HepG2 (cell line): ENCODE measurements around the gene C11orf54. TPM values are rescaled to one million over a fixed set of nuclear protein-coding genes. Genes with fewer than 3 reads are reported as not detected.

Experiments used
- ATAC-seq: fragments of 200-7000 bp; cut with Tn5 transposase; 3 replicates; pipeline ENCODE4 v1.9.1; 2020; ENCODE audit warnings: mild to moderate bottlenecking, moderate library complexity
- BruUV-seq: library from RNA; stranded (reverse); fragments of 400-500 nt; replicated peaks from 2 replicates; lab custom pipeline; 2021; lab: Mats Ljungman, UMichigan
- CTCF ChIA-PET: fragments of 300-600 bp; formaldehyde crosslinking; extraction: SDS; loops from one replicate; lab custom pipeline; 2021; ENCODE audit warnings: low total read pairs, inconsistent platforms, low intra/inter-chr PET ratio; lab: Yijun Ruan, JAX
- POLR2A ChIA-PET: fragments of 350-600 bp; sonication (Branson Sonifier 250); formaldehyde crosslinking; loops from one replicate; lab custom pipeline; 2020; ENCODE audit warnings: antibody characterized with exemption, inconsistent platforms; lab: Yijun Ruan, JAX
- DNase-seq: peaks from one replicate; pipeline ENCODE4 v3.0.0-alpha.2; 2015; ENCODE audit warnings: low spot score
- FAIRE-seq: peaks from 3 replicates; lab custom pipeline; 2011; peaks lifted over from hg19 to GRCh38; lab: Jason Lieb, UNC
- H2AFZ ChIP-seq: one replicate; pipeline ENCODE4 v1.6.1; 2011; ENCODE audit warnings: low read length, inconsistent platforms
- H3K27ac ChIP-seq: fragments of 300-600 bp; 3 replicates; pipeline ENCODE4 v1.8.0; 2011; ENCODE audit warnings: mixed run types, mild to moderate bottlenecking, mixed read lengths, low read length, inconsistent platforms; ENCODE audit not compliant: insufficient read depth; ENCODE audit errors: extremely low read length
- H3K27me3 ChIP-seq, 2 experiments: fragments of 200-600 bp in 1 of 2; 2 replicates in 1 of 2; 3 replicates in 1 of 2; pipeline versions ENCODE4 v1.6.0 to v1.8.0; 2011; ENCODE audit warnings: low read length in 2 of 2, mild to moderate bottlenecking in 2 of 2, moderate library complexity in 2 of 2, inconsistent platforms in 1 of 2; ENCODE audit not compliant: insufficient read depth in 2 of 2, control insufficient read depth in 1 of 2
- H3K36me3 ChIP-seq, 2 experiments: fragments of 200-600 bp in 1 of 2; replicated peaks in 1 of 2; 2 replicates in 1 of 2; 3 replicates in 1 of 2; pipeline versions ENCODE4 v1.5.1 to v1.8.0; 2011; ENCODE audit warnings: low read length in 2 of 2, inconsistent platforms in 1 of 2; ENCODE audit not compliant: insufficient read depth in 2 of 2, control insufficient read depth in 1 of 2
- H3K4me1 ChIP-seq: 2 replicates; pipeline ENCODE4 v1.5.1; 2012; ENCODE audit warnings: low read length, inconsistent platforms; ENCODE audit not compliant: insufficient read depth
- H3K4me2 ChIP-seq: 2 replicates; pipeline ENCODE4 v1.6.0; 2011; ENCODE audit warnings: low read depth, low read length, inconsistent platforms
- H3K4me3 ChIP-seq, 3 experiments: fragments of 200-600 bp in 1 of 3; sonication (generic), shearing (Covaris generic) in 1 of 3; replicated peaks in 1 of 3; 2 replicates each; pipeline ENCODE4 v1.5.1; 2011 to 2016; ENCODE audit warnings: low read length in 3 of 3, inconsistent platforms in 2 of 3, low read depth in 2 of 3, mild to moderate bottlenecking in 2 of 3, control low read depth in 1 of 3, mixed read lengths in 1 of 3; ENCODE audit not compliant: insufficient read depth in 1 of 3
- H3K79me2 ChIP-seq: one replicate; pipeline ENCODE4 v1.6.1; 2011; ENCODE audit warnings: low read length, inconsistent platforms; ENCODE audit not compliant: insufficient read depth
- H3K9ac ChIP-seq: 2 replicates; pipeline ENCODE4 v1.6.0; 2011; ENCODE audit warnings: mild to moderate bottlenecking, low read depth, low read length, inconsistent platforms; ENCODE audit not compliant: insufficient read depth
- H3K9me3 ChIP-seq: 2 replicates; pipeline ENCODE4 v1.5.1; 2012; ENCODE audit warnings: mild to moderate bottlenecking, low read length
- H4K20me1 ChIP-seq: 2 replicates; pipeline ENCODE4 v1.6.0; 2011; ENCODE audit warnings: inconsistent platforms, mild to moderate bottlenecking, low read length, moderate library complexity; ENCODE audit not compliant: insufficient read depth
- RORA ChIP-seq: sonication (generic); formaldehyde crosslinking; IDR thresholded peaks from 2 replicates; pipeline ENCODE4 v1.5.0; 2020; ENCODE audit warnings: mild to moderate bottlenecking, missing genetic modification reagents, moderate library complexity
- ZNF569 ChIP-seq: sonication (generic); formaldehyde crosslinking; IDR thresholded peaks from 2 replicates; pipeline ENCODE4 v1.5.0; 2020; ENCODE audit warnings: mild to moderate bottlenecking, missing genetic modification reagents, moderate library complexity, borderline replicate concordance
- WGBS: methylation state at CpG from one replicate; pipeline ENCODE4 v1.1.6; 2017; ENCODE audit warnings: low lambda C conversion rate; 5-methylcytosine and 5-hydroxymethylcytosine counted together
- in situ Hi-C: cut with HindIII; loops from 2 replicates; pipeline ENCODE4 v1.10.0; 2017; ENCODE audit warnings: low pct_unique_long_range_greater_than_20kb; ENCODE audit not compliant: extremely low pct_ligation_motif_present
- intact Hi-C: fragments of 100-400 bp; cut with micrococcal nuclease; formaldehyde crosslinking; loops from one replicate; pipeline ENCODE4 v1.10.0; 2022; ENCODE audit not compliant: unreplicated experiment
- polyA plus RNA-seq, 8 experiments: library from polyadenylated mRNA; depleted of rRNA in 3 of 8; stranded (reverse) in 7 of 8; unstranded in 1 of 8; fragments of >200 nt; fragmentation: Illumina TruSeq in 4 of 8; extraction: Trizol in 4 of 8; gene quantifications; 2 replicates each; pipeline versions ENCODE4 v1.2.1 to v1.2.3, GENCODE V29; 2011 to 2016; ENCODE audit warnings: low read depth in 4 of 8, missing spikeins in 1 of 8, mixed read lengths in 1 of 8; ENCODE audit not compliant: insufficient read depth in 1 of 8
- total RNA-seq, 5 experiments: library from RNA; depleted of rRNA; stranded (reverse); fragments of >200 nt; fragmentation: Illumina TruSeq; extraction: Trizol; gene quantifications; 2 replicates each; pipeline ENCODE4 v1.2.3, GENCODE V29; 2016; ENCODE audit warnings: low read depth in 1 of 5

The C11orf54 gene
- total and polyA plus RNA-seq, 2 of the 13 experiments (the other 11 are each of a cell fraction or from before 2014, with no cell fraction given) = 42.7 to 50.1 TPM

DNA sequence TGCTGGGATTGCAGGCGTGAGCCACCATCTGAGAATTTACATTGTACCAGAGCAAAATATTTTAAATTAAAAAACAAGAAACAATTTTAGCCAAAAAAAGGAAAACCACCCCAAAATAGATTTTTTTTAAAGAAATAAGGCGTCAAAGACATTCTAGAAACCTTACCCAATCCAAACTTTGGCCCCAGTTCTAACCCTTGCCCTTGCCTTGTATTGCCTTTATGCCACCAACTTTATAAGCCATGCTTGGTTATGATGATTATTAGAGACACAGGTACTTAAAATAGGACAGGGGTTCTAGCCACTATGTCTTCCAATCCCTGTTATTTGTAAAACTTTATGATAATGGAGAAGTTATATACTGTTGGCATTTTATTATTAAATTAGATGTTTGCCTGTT is 11.8 kb downstream of the C11orf54 start:
- Histone ChIP-seq H3K9me3 (no peaks in the 10 kb centered on the region), H2AFZ (no peak overlapping the region), H3K79me2 (peaks cover 2% of the 10 kb centered on the region), H3K9ac (no peak overlapping the region), H3K4me1 (peaks cover 13% of the 10 kb centered on the region), H3K4me2 (no peak overlapping the region), H4K20me1 (no peaks in the 10 kb centered on the region), H3K27ac (no peak overlapping the region), H3K27me3 (no peaks in the 10 kb centered on the region; a peak in 1 of 5 replicates), H3K4me3 (no peak overlapping the region), H3K36me3 (peaks cover 5 to 22% of the 10 kb centered on the region in 2 experiments)
- ATAC-seq (no peak), DNase-seq (no peak), FAIRE-seq (no peak)
- ChIA-PET POLR2A (interaction anchor here (1.0 kb wide), 1 partner anchor 12 kb away, joined by 3 read pairs; the partner anchor contains the start of genes C11orf54 and TAF1D), CTCF (no interaction called here)
- TF ChIP-seq ZNF569 (CRISPR knock-in tag) = no peak
- intact Hi-C loops = no loop called here
- WGBS = 97% methylated on average over 2 of the region's 2 CpGs
- BruUV-seq = no TSS peak
- in situ Hi-C loops = no loop called here

DNA sequence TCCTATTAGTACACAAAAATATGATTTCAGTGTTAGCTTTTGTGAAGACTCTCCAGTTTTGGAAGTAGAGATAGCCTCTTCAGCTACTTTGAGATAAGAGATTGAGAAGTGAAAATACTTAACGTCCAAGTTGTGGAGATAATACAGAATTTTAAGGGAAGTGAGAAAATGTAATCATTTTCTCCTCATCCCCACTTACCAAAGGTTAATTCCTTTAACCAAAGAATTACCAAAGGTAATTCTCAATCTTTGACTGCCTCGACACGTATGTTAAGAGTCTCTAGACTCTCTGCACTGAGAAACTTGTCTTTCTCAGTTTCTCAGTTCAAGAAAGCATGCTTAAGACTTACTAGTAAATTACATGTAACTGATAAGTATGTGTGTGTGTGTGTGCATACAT is 15.3 kb downstream of the C11orf54 start:
- Histone ChIP-seq H3K4me2 (no peak overlapping the region), H4K20me1 (no peaks in the 10 kb centered on the region), H3K36me3 (peaks cover 8 to 37% of the 10 kb centered on the region in 2 experiments), H3K9me3 (no peaks in the 10 kb centered on the region), H3K27me3 (no peaks in the 10 kb centered on the region; a peak in 1 of 5 replicates), H3K9ac (no peak overlapping the region), H3K79me2 (no peaks in the 10 kb centered on the region), H2AFZ (no peak overlapping the region), H3K27ac (no peak overlapping the region), H3K4me1 (no peaks in the 10 kb centered on the region), H3K4me3 (no peak overlapping the region)
- CTCF ChIA-PET = no interaction called here
- no peak for FAIRE-seq
- no peak for ATAC-seq
- TF ChIP-seq RORA = no peak
- DNase-seq = no peak
- in situ Hi-C loops = no loop called here
- WGBS = 92% methylated on average over 3 of the region's 3 CpGs
- POLR2A ChIA-PET = interaction anchor here (1.0 kb wide), 1 partner anchor 15 kb away, joined by 4 read pairs; the partner anchor contains the start of genes C11orf54 and TAF1D
- no TSS peak for BruUV-seq
- intact Hi-C loops = no loop called here
